ENCODE data around the gene ITLN1.
"Not testable (repeated sequence)": the region's sequence is repeated elsewhere in the genome, so short reads cannot be mapped to it uniquely, and the experiment has no call there.

ITLN1 gene

DNA sequence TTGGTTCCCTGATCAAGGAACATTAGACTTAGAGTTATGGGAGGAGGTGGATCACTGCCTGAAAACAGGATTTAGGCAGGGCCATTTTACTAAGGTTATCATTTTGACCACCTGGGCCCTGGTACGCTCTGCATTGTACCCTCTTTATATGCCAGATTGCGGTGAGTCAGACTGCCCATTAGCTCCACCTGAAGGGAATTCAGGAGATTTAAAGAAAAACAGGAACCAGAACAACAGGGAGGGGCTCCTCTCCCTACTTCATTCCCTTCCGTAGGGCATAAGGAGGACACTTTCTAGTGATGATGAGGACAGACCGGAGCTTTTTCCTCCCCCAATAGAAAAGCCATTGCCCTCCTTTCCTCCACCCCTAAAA lies 20.6 kb upstream of the ITLN1 start:
- no peaks in the 10 kb centered on the region for H3K36me3 ChIP-seq (ENCODE audit: control insufficient read depth, insufficient read depth, low read length)
- H3K27me3 ChIP-seq (ENCODE audit: control insufficient read depth, insufficient read depth, low read length, poor library complexity, severe bottlenecking): no peaks in the 10 kb centered on the region
- WGBS, 2 experiments: 84 to 87% methylated on average over 4 of the region's 4 CpGs
- H3K9me3 ChIP-seq (ENCODE audit: control insufficient read depth, low read length): no peaks in the 10 kb centered on the region
- H3K4me3 ChIP-seq (ENCODE audit: insufficient read depth, low read depth, low read length): no peak overlapping the region
- H3K4me1 ChIP-seq (ENCODE audit: control insufficient read depth, insufficient read depth, low read length): no peaks in the 10 kb centered on the region
- no peak overlapping the region for H3K27ac ChIP-seq (ENCODE audit: insufficient read depth, low read depth, low read length, poor library complexity, severe bottlenecking)

- Histone ChIP-seq H3K36me3 (ENCODE audit: control insufficient read depth, insufficient read depth, low read length) (no peaks in the 10 kb centered on the region), H3K27ac (ENCODE audit: insufficient read depth, low read depth, low read length, poor library complexity, severe bottlenecking) (no peak overlapping the region)
Observed at GRCh38 chr1:160904783-160905616, 20.0 kb upstream of the ITLN1 start.

GRCh38 chr1:160902251-160902650 lies 17.3 kb upstream of the ITLN1 start:
- not testable (repeated sequence) for H3K4me3 ChIP-seq (ENCODE audit: insufficient read depth, low read depth, low read length); H3K27ac ChIP-seq (ENCODE audit: insufficient read depth, low read depth, low read length, poor library complexity, severe bottlenecking); H3K9me3 ChIP-seq (ENCODE audit: control insufficient read depth, low read length); H3K27me3 ChIP-seq (ENCODE audit: control insufficient read depth, insufficient read depth, low read length, poor library complexity, severe bottlenecking); H3K4me1 ChIP-seq (ENCODE audit: control insufficient read depth, insufficient read depth, low read length); H3K36me3 ChIP-seq (ENCODE audit: control insufficient read depth, insufficient read depth, low read length)
- 76 to 87% methylated on average over 1 of the region's 1 CpG for WGBS, 2 experiments

More at GRCh38 chr1:160904783-160905616, 20.0 kb upstream of the ITLN1 start:
- H3K4me1 ChIP-seq (ENCODE audit: control insufficient read depth, insufficient read depth, low read length): no peaks in the 10 kb centered on the region
- H3K27me3 ChIP-seq (ENCODE audit: control insufficient read depth, insufficient read depth, low read length, poor library complexity, severe bottlenecking): no peaks in the 10 kb centered on the region
- no peaks in the 10 kb centered on the region for H3K9me3 ChIP-seq (ENCODE audit: control insufficient read depth, low read length)
- no peak overlapping the region for H3K4me3 ChIP-seq (ENCODE audit: insufficient read depth, low read depth, low read length)
- WGBS, 2 experiments: 89 to 91% methylated on average over 8 of the region's 8 CpGs

DNA sequence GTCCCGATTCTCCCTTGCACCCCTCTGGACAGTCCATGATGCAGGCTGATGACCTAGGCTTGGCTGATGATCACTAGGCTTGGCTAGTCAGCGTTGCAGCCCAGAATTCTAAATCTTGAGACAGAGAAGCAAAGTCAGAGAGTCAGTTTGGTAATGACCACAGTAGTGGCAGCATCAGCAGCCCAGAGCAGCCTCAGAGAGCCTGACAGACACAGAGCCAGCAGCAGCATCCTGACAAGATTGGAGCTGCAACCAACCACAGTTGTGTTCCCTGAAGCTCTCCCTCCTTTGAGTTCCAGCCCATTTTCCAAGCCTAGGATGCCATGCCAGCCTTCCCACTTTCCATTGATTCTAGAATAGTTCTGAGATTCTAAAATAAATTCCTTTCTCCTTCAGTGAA lies 16.8 kb upstream of the ITLN1 start:
- WGBS, 2 experiments: 88 to 97% methylated on average over 2 of the region's 2 CpGs
- H3K27ac ChIP-seq (ENCODE audit: insufficient read depth, low read depth, low read length, poor library complexity, severe bottlenecking): no peak overlapping the region
- H3K27me3 ChIP-seq (ENCODE audit: control insufficient read depth, insufficient read depth, low read length, poor library complexity, severe bottlenecking): no peaks in the 10 kb centered on the region
- no peaks in the 10 kb centered on the region for H3K36me3 ChIP-seq (ENCODE audit: control insufficient read depth, insufficient read depth, low read length)
- no peak overlapping the region for H3K4me3 ChIP-seq (ENCODE audit: insufficient read depth, low read depth, low read length)
- H3K4me1 ChIP-seq (ENCODE audit: control insufficient read depth, insufficient read depth, low read length): no peaks in the 10 kb centered on the region
- no peaks in the 10 kb centered on the region for H3K9me3 ChIP-seq (ENCODE audit: control insufficient read depth, low read length)

- WGBS, 2 experiments: 66 to 68% methylated on average over 2 of the region's 3 CpGs
- not testable (repeated sequence) for H3K36me3 ChIP-seq (ENCODE audit: control insufficient read depth, insufficient read depth, low read length); H3K9me3 ChIP-seq (ENCODE audit: control insufficient read depth, low read length); H3K4me1 ChIP-seq (ENCODE audit: control insufficient read depth, insufficient read depth, low read length); H3K27ac ChIP-seq (ENCODE audit: insufficient read depth, low read depth, low read length, poor library complexity, severe bottlenecking); H3K4me3 ChIP-seq (ENCODE audit: insufficient read depth, low read depth, low read length); H3K27me3 ChIP-seq (ENCODE audit: control insufficient read depth, insufficient read depth, low read length, poor library complexity, severe bottlenecking)
Observed at GRCh38 chr1:160900683-160901082, 15.7 kb upstream of the ITLN1 start.

GRCh38 chr1:160894368-160895135 lies 9.6 kb upstream of the ITLN1 start:
- H3K27me3 ChIP-seq (ENCODE audit: control insufficient read depth, insufficient read depth, low read length, poor library complexity, severe bottlenecking); H3K9me3 ChIP-seq (ENCODE audit: control insufficient read depth, low read length); H3K27ac ChIP-seq (ENCODE audit: insufficient read depth, low read depth, low read length, poor library complexity, severe bottlenecking); H3K36me3 ChIP-seq (ENCODE audit: control insufficient read depth, insufficient read depth, low read length); H3K4me3 ChIP-seq (ENCODE audit: insufficient read depth, low read depth, low read length); H3K4me1 ChIP-seq (ENCODE audit: control insufficient read depth, insufficient read depth, low read length): not testable (repeated sequence)
- WGBS, 2 experiments: 94 to 96% methylated on average over 18 of the region's 18 CpGs

DNA sequence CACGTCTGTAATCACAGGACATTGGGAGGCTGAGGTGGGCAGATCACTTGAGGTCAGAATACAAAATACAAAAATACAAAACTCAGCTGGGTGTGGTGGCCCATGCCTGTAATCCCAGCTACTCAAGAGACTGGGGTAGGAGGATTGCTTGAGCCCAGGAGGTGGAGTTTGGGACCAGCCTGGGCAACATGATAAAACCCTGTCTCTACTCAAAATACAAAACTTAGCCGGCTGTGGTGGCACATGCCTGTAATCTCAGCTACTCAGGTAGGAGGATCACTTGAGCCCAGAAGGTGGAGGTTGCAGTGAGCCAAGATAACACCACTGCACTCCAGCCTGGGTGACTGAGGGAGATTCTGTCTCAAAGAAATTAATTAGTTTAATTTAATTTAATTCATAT lies 6.5 kb upstream of the ITLN1 start:
- Histone ChIP-seq H3K27ac (ENCODE audit: insufficient read depth, low read depth, low read length, poor library complexity, severe bottlenecking) (no peak overlapping the region), H3K4me1 (ENCODE audit: control insufficient read depth, insufficient read depth, low read length) (no peaks in the 10 kb centered on the region), H3K36me3 (ENCODE audit: control insufficient read depth, insufficient read depth, low read length) (no peaks in the 10 kb centered on the region), H3K9me3 (ENCODE audit: control insufficient read depth, low read length) (no peaks in the 10 kb centered on the region), H3K4me3 (ENCODE audit: insufficient read depth, low read depth, low read length) (no peak overlapping the region), H3K27me3 (ENCODE audit: control insufficient read depth, insufficient read depth, low read length, poor library complexity, severe bottlenecking) (no peaks in the 10 kb centered on the region)
- WGBS, 2 experiments: 66 to 82% methylated on average over 2 of the region's 2 CpGs

DNA sequence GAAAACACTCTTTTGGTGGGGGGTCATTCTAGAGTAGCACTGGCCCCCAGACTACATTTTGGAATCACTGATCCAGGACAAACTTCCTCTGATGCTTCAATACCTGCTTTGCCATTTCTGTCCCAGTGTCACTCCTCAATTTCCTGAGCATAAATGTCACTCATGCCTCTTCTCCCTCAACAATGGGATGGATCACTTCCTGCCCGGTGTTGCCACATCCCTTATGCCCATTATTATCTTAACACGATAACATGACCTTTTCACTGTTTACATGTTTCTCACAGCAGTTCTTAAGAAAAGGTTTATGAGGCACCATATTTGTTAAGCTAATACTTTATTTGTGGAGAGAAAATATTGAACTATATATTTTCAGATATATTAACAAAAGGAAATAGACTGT lies 3.9 kb upstream of the ITLN1 start:
- H3K27ac ChIP-seq (ENCODE audit: insufficient read depth, low read depth, low read length, poor library complexity, severe bottlenecking): no peak overlapping the region
- no peaks in the 10 kb centered on the region for H3K36me3 ChIP-seq (ENCODE audit: control insufficient read depth, insufficient read depth, low read length)
- no peaks in the 10 kb centered on the region for H3K27me3 ChIP-seq (ENCODE audit: control insufficient read depth, insufficient read depth, low read length, poor library complexity, severe bottlenecking)
- 47% methylated on average over 2 of the region's 2 CpGs for WGBS, 2 experiments
- no peaks in the 10 kb centered on the region for H3K9me3 ChIP-seq (ENCODE audit: control insufficient read depth, low read length)
- H3K4me3 ChIP-seq (ENCODE audit: insufficient read depth, low read depth, low read length): no peak overlapping the region
- H3K4me1 ChIP-seq (ENCODE audit: control insufficient read depth, insufficient read depth, low read length): no peaks in the 10 kb centered on the region

- Histone ChIP-seq H3K36me3 (ENCODE audit: control insufficient read depth, insufficient read depth, low read length) (no peaks in the 10 kb centered on the region), H3K4me1 (ENCODE audit: control insufficient read depth, insufficient read depth, low read length) (no peaks in the 10 kb centered on the region), H3K9me3 (ENCODE audit: control insufficient read depth, low read length) (no peaks in the 10 kb centered on the region), H3K27ac (ENCODE audit: insufficient read depth, low read depth, low read length, poor library complexity, severe bottlenecking) (no peak overlapping the region), H3K27me3 (ENCODE audit: control insufficient read depth, insufficient read depth, low read length, poor library complexity, severe bottlenecking) (no peaks in the 10 kb centered on the region), H3K4me3 (ENCODE audit: insufficient read depth, low read depth, low read length) (no peak overlapping the region)
- 94 to 100% methylated on average over 1 to 2 of the region's 2 CpGs for WGBS, 2 experiments
Observed at GRCh38 chr1:160887071-160887470, 2.1 kb upstream of the ITLN1 start.

DNA sequence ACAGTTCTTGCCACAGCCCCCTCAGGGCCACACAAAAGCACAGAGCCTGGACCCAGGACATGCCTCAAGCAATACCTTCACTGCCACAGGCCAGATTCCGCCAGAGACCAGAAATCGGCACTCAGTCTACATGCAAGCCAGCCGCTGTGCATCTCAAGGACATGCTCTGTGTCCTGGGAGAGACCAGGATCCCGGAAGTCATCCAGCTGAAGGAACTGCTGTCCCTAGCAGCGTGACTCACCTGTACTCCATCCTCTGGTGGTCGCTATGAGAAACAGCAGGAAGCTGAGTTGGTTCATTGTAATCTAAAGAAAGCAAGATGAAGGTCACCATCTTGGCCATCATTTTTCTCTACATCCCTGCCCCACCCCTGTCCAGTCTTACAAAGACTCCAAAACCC lies 401 bp downstream of the ITLN1 start:
- WGBS, 2 experiments: 76 to 80% methylated on average over 6 of the region's 6 CpGs
- no peaks in the 10 kb centered on the region for H3K9me3 ChIP-seq (ENCODE audit: control insufficient read depth, low read length)
- no peaks in the 10 kb centered on the region for H3K27me3 ChIP-seq (ENCODE audit: control insufficient read depth, insufficient read depth, low read length, poor library complexity, severe bottlenecking)
- H3K4me1 ChIP-seq (ENCODE audit: control insufficient read depth, insufficient read depth, low read length): no peaks in the 10 kb centered on the region
- H3K36me3 ChIP-seq (ENCODE audit: control insufficient read depth, insufficient read depth, low read length): no peaks in the 10 kb centered on the region
- no peak overlapping the region for H3K4me3 ChIP-seq (ENCODE audit: insufficient read depth, low read depth, low read length)
- H3K27ac ChIP-seq (ENCODE audit: insufficient read depth, low read depth, low read length, poor library complexity, severe bottlenecking): no peak overlapping the region

All from ectodermal cell (in vitro differentiated cells).